DLD1 (cell line): ENCODE data around the gene RAP1GDS1.
"Not testable (repeated sequence)": the region's sequence is repeated elsewhere in the genome, so short reads cannot be mapped to it uniquely, and the experiment has no call there.

Experiments
- in situ Hi-C: cut with HindIII; loops from 2 replicates; pipeline ENCODE4 v1.10.0; 2017; ENCODE audit warnings: low sequenced_read_pairs

Gene RAP1GDS1

DNA sequence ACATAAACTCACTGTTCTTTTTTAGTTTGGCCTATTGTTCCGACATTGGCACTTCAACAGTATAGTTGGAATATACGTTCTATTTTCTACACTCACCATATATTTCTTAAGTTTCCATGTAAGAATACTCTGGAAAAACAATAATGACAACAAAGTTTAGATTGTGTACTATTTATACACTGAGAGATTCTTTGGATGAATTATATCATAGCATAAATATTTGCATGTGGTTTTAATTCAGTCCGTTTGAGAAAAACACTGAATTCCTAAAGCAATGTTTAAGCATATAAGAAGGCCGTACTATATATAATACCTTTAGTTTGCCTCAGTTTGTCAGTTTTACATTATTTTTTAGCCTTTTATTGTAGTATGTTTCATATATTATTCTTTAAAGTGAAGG is 82.4 kb downstream of the RAP1GDS1 start:
- in situ Hi-C loops: no loop called here

DNA sequence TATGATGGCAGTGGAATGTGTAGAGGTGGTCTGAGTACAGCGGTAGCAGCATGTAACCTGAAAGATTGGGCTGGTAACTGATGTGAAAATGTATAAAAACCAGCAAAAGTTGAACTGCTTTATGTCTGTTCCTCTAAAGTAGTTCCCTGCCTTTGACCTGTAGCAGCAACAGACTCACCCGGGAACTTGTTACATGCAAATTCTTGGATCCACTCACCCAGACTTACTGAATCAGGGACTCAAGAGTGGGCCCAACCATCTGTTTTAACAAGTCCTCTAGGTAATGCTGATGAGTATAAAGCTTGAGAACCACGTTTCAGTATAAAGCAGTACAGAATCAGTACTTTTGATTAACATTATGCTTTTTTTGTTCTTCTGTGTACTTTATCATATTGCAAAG is 84.7 kb downstream of the RAP1GDS1 start:
- in situ Hi-C loops: no loop called here

- in situ Hi-C loops: no loop called here
These were observed 91.2 kb downstream of the RAP1GDS1 start for GRCh38 chr4:98352396-98352795.

GRCh38 chr4:98352940-98353339 is 91.8 kb downstream of the RAP1GDS1 start:
- in situ Hi-C loops: no loop called here

- in situ Hi-C loops: no loop called here
These were observed 97.6 kb downstream of the RAP1GDS1 start for GRCh38 chr4:98358630-98359248.

DNA sequence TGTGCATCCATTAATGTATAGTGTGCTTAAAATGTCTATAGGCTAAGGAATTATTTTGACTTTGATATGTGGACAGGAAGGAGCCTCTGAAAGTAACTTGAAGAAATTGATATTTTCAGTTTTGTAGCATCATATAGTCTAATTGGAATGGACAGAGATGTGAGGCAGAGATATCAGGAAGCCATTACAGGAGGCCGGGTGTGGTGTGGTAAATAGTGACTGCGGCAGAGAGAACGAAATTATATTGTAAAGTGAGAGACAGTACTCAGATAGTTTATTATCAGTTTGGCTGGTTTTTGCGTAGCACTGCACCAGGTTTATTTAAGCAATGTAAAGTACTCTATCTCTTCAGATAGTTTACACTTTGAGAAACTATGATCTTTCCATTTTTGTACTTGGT is 98.5 kb downstream of the RAP1GDS1 start:
- in situ Hi-C loops: no loop called here

DNA sequence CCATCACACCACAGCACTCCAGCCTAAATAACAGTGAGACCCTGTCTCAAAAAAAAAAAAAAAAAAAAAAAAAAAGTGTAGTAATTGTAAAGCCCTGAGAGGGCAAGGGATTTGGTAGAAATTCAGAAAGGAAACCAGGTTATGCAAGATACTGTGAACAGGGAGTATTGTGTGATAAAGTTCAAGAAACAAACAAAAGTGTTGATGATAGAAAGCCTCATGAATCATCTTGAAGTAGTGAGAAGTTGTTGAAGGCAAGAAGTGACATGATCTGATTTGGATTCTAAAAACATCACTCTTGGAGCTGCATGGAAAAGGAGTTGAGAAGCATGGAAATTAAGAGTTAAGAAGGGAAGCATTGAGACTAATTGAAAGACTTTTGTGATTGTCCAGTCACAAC is 102.2 kb downstream of the RAP1GDS1 start:
- in situ Hi-C loops: no loop called here

- in situ Hi-C loops: not testable (repeated sequence)
These were observed 105.1 kb downstream of the RAP1GDS1 start for GRCh38 chr4:98366275-98366674.

- in situ Hi-C loops: not testable (repeated sequence)
These were observed 106.8 kb downstream of the RAP1GDS1 start for GRCh38 chr4:98368000-98368399.

DNA sequence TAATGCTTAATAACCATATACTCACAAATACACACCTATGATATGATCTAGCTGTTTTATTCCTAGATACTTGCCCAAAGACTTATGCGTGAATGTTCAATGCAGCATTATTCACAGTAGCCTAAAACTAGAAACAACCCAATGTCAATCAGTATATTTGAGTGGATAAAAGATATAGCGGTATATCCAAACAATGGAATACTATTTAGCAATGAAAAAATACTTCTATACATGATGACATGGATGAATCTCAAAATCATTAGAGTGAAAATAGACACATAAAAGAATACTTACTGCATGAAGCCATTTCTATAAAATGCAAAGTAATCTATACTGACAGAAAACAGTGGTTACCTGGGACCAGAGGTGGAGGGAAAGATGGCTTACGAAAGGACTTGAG is 108.1 kb downstream of the RAP1GDS1 start:
- in situ Hi-C loops: no loop called here

DNA sequence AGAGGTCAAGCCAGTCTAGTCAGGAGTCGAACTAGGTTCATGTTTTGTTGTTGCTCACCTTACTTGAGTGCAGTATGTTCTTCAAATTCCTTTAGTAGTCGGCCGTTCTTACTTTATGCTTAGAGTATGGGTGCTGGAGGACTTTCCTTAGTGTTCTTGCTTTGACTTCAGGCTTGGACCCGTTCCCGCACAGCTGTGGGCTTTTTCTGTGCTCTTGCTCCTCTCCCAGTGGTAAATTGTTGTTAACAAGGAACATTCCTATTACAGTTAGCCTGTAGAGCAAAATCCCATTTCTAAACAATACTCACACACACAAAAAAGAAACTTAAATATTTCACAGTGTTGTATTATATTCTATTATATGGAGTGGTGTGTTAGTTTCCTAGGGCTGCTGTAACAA is 113.5 kb downstream of the RAP1GDS1 start:
- in situ Hi-C loops: no loop called here

- in situ Hi-C loops: no loop called here
These were observed 116.4 kb downstream of the RAP1GDS1 start for GRCh38 chr4:98377559-98377958.

GRCh38 chr4:98381306-98381705 is 120.1 kb downstream of the RAP1GDS1 start:
- in situ Hi-C loops: no loop called here

DNA sequence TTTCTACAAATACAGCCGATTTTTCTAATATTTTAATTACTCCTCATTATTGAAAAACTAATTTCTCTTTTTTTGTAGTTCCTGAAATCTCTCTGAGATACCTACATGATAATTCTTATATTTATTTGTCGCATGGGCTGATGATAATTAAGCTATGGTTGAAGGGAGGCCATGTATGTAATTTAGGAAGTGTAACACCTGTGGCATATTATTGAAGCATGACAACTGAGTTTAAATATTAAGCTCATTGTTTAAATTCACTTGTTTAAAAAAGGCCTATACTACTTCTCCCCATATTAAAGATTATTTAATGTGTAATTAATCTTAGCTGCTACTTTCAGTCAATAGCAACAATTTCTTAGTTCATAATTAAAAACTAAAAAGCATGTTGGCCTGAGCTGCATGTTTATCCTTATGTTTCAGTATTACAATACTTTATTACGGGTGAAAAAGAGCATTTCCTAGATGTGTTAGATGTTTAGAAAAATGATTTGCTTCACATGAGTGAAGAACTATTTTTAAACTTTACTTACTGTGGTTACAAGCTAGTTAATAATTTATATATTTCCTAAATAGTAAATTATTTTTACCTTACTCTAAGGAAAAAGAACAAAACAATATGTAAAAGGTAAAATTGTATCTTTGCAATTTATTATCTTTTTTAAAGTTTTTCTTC is 122.4 kb downstream of the RAP1GDS1 start:
- in situ Hi-C loops: no loop called here

- in situ Hi-C loops: no loop called here
These were observed 124.6 kb downstream of the RAP1GDS1 start for GRCh38 chr4:98385831-98386230.

- in situ Hi-C loops: no loop called here
These were observed 126.3 kb downstream of the RAP1GDS1 start for GRCh38 chr4:98387345-98388026.

DNA sequence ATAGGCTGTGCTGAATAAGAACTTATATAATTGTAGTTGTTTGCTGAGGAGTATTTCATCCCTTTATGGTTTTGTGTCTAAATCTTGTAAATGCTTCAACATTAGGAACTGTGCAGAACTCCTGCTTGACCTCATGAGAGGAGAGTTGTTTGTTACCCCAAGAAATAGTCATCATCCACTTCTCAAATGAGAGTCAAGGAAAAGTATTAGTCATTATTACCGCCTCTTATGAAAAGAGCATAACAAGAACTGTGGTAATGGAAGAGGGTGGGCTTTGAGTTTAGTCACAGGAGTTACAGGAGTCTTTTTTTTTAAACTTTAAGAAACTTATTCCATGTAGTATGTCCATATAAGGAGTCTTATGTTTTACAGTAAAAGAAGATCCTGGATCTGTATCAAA is 132.9 kb downstream of the RAP1GDS1 start:
- in situ Hi-C loops: no loop called here

DNA sequence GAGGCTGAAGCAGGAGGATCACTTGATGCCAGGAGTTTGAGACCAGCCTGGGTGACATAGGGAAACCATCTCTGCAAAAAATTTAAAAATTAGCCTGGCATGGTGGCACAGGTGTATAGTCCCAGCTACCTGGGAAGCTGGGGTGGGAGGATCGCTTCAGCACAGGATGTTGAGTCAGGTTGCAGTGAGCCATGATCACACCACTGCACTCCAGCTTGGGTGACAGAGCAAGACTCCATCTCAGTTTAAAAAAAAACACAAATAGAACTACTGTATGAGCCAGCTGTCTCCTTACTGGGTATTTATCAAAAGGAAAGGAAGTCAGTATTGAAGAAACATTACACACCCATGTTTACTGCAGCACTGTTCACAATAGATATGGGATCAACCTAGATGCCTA is 138.7 kb downstream of the RAP1GDS1 start:
- in situ Hi-C loops: no loop called here

- in situ Hi-C loops: no loop called here
These were observed 145.6 kb downstream of the RAP1GDS1 start for GRCh38 chr4:98406819-98407218.

DNA sequence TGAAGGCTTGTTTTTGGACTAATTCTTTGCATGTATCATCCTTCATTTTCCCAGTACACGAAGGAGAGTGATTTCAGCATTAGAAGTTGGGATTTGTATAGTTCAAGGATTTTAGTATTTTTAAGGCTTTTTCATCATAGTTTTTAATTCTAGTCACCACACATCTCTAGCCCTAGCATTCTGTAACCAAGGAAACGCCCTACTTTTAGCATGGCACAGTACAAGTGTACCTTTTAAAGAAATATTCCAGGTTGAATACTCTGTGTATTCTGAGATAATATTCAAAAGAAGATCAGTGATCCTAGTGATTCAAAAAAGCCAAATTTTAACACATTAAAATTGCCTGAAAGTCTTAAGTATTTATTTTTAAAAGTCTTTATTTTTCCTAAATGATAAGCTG is 150.5 kb downstream of the RAP1GDS1 start:
- in situ Hi-C loops: no loop called here

DNA sequence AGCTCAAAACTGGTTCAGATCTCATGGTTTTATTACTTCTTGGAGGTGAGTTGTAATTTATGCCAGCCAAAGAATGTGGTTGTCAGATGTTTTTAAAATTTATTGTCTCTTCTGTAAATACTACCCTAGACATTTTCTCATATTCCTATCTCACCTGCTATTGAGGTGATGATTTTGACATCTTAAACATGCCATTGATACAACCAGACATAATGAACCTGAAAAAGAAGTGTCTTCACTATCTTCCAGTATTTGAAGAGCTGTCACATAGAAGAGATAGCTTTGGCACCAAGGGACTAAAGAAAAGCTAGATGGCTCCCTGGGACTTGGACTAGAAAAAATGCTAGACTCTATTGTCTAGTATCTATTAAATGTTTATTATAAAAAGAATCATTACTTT is 155.7 kb downstream of the RAP1GDS1 start:
- in situ Hi-C loops: no loop called here

DNA sequence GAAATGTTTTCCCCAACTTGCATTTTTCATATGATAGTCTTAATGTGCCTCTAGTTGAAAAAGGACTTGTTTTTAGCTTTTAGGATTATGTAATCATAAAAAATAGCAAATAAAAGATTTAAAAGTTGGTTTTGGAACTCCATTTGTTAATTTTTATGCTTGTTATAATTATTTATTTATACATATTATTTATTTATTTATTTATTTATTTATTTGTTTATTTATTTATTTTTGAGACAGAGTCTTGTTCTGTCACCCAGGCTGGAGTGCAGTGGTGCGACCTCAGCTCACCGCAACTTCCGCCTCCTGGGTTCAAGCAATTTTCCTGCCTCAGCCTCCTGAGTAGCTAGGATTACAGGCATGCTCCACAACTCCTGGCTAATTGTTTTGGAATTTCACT is 159.0 kb downstream of the RAP1GDS1 start:
- in situ Hi-C loops: not testable (repeated sequence)
